ENCODE measurements around the gene SUN3.

GRCh38 chr7:48063985-48064384 lies 35.1 kb upstream of the SUN3 start:
- TF ChIP-seq CTCF (conservative IDR thresholded peaks at IDR 0.05; ENCODE audit: low read depth, low read length) (no peak), RFX5 (IDR thresholded peaks at IDR 0.05; ENCODE audit: low read depth, low read length) (no peak), POLR2A (IDR thresholded peaks at IDR 0.05; ENCODE audit: low read depth, low read length) (no peak), MXI1 (IDR thresholded peaks at IDR 0.05; ENCODE audit: borderline replicate concordance, low read depth, low read length) (no peak), FOS (IDR thresholded peaks at IDR 0.05; ENCODE audit: low read depth, low read length) (no peak), ELK1 (IDR thresholded peaks at IDR 0.05; ENCODE audit: borderline replicate concordance, low read depth, low read length) (no peak), MAFK (IDR thresholded peaks at IDR 0.05; ENCODE audit: low read depth, low read length) (no peak), RAD21 (IDR thresholded peaks at IDR 0.05; ENCODE audit: low read length) (no peak), USF2 (IDR thresholded peaks at IDR 0.05; ENCODE audit: low read depth, low read length) (no peak), CEBPB (IDR thresholded peaks at IDR 0.05; ENCODE audit: low read depth, low read length) (no peak)
